Measurements from ENCODE around the gene SIK2. TPM values are rescaled to one million over a fixed set of nuclear protein-coding genes. Genes with fewer than 3 reads are reported as not detected.
"Not testable (repeated sequence)": the region's sequence is repeated elsewhere in the genome, so short reads cannot be mapped to it uniquely, and the experiment has no call there.

The SIK2 gene
- total RNA-seq, 1 donor from 2014 or later: 23.7 TPM

- DNase-seq (ENCODE audit: low spot score): no peak
- ATAC-seq: peak; percentile 84
Observed at GRCh38 chr11:111655924-111656323, 53.7 kb downstream of the SIK2 start.

DNA sequence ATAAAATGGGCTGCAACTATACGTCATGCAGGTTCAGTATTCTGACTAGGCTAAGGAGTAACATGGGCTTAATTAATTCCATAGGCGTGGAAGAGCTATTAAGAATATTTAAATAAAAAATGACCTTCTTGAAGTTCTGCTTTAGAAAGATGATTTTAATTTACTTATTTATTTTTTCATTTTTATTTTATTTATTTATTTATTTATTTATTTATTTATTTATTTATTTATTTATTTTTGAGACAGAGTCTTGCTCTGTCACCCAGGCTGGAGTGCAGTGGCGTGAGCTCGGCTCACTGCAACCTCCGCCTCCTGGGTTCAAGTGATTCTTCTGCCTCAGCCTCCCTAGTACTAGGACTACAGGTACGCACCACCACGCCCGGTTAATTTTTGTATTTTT is 55.7 kb downstream of the SIK2 start:
- ATAC-seq; DNase-seq (ENCODE audit: low spot score): not testable (repeated sequence)

DNA sequence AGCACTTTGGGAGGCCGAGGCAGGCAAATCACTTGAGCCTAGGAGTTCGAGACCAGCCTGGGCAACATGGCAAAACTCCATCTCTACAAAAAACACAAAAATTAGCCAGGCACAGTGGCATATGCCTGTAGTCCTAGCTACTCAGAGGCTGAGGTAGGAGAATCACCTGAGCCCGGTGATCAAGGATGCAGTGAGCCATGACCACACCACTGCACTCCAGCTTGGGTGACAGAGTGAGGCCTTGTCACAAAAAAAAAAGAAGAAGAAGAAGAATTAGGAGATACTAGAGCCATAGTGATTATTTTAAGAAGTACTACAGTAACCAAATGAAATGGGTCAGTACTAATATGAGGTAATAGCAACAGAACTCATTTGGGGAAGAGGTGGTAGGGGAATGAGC is 56.2 kb downstream of the SIK2 start:
- not testable (repeated sequence) for ATAC-seq; DNase-seq (ENCODE audit: low spot score)

DNA sequence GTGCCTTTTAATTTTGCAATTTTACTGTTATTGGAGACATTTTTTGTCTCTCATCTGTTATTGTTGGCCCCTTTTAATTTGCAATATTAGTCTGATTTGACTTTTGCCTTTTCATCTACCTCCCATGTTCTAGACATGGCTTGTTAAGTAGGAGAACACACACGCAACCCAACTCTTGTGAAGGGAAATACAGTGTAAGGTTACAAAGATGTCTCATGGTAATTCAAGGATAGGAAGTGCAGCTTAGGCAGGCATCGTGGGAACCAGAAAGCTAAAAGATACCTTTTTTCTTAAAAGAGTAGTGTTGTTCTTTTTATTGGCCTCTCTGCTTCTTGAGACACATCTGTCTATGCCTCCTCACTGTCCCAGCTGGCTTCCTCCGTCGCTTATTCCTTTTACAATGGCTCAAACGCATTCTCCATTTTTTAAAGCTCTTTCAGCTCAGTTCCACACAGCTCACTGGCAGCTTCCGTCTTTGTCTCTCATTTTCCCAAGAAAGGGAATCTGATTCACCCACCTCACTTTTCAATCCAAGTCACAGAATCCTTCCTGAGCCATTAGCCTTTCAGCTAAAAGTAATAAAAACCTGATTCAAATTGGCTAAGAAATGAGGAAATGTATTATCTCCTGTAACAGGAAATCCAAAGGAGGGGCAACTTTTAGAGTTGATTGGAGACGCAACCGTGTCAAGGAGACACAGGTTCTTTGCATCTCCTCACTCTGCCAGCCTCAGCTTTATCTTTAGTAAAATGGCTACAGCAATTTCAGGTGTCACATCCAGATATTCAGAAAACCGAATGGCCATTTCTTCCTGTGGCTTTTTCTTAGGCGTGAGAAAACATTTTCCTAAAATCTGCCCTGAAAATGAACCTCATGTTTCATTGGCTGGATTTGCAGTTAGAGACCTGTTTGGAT is 57.2 kb downstream of the SIK2 start:
- no peak for ATAC-seq
- DNase-seq (ENCODE audit: low spot score): no peak

GRCh38 chr11:111660822-111661221 is 58.6 kb downstream of the SIK2 start:
- no peak for ATAC-seq
- no peak for DNase-seq (ENCODE audit: low spot score)

DNA sequence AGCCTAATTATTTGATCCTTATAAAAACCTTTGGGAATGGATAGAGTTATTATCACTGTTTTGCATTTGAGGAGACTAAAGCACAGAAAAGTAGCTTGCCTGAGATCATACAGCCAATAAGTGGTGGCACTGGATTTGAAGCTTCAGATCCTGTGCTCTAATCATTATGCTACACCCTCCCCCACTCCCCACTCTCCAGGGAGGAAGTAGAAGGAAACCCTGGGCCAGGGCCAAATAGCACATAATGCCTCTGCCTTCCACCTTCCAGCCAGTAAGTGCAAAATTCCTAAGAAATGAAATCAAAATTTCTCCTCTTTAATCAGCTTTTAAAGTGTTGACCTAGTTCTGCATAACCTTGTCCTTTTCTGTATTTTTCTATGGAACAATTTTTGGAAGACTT is 61.6 kb downstream of the SIK2 start:
- DNase-seq (ENCODE audit: low spot score) (no peak), ATAC-seq (peak; percentile 58)

DNA sequence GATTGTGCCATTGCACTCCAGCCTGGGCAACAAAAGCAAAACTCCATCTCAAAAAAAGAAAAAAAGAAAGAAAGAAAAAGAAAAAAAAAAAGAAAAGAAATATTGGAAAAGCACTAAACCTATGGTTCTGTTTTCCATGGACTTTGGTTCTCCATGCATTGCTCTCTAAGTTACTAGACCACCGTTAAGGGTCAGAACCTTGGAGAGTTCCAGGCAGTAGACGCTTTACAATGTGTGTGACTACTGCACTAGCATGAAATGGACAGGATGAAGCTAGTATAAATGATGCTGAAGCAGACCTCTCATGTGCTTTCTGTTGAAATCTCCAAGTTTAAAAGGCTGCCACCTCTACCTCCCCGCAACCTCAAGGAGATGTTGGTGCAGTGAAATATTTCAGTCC is 63.5 kb downstream of the SIK2 start:
- ATAC-seq: peak; percentile 76
- no peak for DNase-seq (ENCODE audit: low spot score)

- DNase-seq (ENCODE audit: low spot score) (no peak), ATAC-seq (no peak)
Observed at GRCh38 chr11:111668980-111669379, 66.7 kb downstream of the SIK2 start.

DNA sequence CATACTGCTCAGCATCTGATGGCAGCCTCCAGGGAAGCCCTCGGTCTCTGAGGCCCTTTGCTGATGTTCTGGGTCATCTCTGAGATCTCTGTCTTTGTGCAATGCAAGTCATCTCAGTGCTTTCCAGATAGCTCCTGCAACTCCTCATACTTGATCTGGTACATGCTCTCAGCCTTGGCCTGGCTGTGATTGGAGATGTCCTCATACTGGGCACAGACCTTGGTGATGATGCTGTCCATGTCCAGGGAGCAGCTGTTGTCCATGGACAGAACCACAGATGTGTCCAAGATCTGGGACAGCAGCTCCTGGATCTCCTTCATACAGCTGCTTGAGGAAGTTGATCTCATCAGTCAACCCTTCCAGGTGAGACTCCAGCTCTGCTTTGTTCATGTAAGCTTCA is 69.1 kb downstream of the SIK2 start:
- ATAC-seq (peak; percentile 19), DNase-seq (ENCODE audit: low spot score) (no peak)

DNA sequence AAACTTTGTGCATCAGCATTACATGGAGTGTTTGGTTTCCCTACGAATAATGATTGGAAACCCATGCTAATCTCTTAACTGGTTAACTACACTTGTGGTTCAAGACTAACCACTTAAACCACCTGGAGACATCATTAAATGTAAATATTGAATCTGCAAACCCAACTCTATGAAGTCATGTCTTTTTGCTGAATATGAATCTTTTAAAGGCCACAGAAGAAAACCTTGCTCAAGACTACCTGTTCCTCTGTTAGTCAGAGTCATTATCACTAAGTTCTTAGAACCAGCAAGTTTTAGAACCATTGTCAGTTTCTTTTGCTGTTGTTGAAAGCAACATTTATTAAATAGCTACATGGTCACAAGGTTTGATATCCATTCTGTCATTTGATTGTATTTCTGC is 70.7 kb downstream of the SIK2 start:
- ATAC-seq: no peak

GRCh38 chr11:111674941-111675340 is 72.7 kb downstream of the SIK2 start:
- ATAC-seq: no peak
- DNase-seq (ENCODE audit: low spot score): no peak

More for the DNA sequence above, 70.7 kb downstream of the SIK2 start:
- no peak for DNase-seq (ENCODE audit: low spot score)

DNA sequence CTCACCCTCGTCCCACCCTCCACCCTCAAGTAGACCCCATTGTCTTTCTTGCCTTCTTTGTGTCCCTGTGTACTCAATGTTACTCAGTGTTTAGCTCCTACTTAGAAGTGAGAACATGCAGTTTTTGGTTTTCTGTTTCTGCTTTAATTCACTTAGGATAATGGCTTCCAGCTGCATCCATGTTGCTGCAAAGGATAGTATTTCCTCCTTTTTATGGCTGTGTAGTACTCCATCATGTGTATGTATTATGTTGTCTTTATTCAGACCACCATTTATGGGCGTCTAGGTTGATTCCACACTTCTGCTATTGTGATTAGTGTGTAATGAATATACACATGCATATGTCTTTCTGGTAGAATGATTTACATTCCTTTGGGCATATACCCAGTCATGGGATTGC is 73.6 kb downstream of the SIK2 start:
- no peak for DNase-seq (ENCODE audit: low spot score)
- no peak for ATAC-seq

DNA sequence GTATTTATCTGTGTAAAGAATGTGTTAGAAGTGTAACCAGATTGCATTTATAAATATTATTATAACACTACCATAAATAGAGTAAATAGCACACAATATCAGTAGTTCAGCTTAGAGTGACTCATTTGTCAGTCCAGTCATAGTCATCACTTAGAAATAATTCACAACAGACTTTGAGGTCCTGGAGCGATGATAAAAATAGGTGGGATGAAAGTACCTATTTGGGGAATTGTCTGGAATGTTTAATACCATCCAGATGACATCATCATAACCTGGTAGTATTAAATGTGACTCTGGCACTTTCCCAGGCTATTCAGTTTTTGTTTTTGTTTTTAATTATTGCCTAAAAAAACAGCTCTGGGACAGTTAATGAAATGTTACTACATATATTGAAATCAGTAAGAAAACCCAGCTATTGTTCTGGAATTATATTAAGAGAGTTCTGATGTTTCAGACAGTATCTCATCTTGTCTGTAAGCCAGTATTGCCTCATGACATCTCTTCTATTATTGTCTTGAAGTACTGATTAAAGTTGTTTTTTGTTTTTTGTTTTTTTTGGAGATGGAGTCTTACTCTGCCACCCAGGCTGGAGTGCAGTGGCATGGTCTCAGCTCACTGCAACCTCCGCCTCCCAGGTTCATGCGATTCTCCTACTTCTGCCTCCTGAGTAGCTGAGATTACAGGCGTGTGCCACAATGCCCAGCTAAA is 74.8 kb downstream of the SIK2 start:
- DNase-seq (ENCODE audit: low spot score): no peak
- no peak for ATAC-seq

GRCh38 chr11:111680486-111681175 is 78.4 kb downstream of the SIK2 start:
- DNase-seq (ENCODE audit: low spot score) (no peak), ATAC-seq (no peak)

DNA sequence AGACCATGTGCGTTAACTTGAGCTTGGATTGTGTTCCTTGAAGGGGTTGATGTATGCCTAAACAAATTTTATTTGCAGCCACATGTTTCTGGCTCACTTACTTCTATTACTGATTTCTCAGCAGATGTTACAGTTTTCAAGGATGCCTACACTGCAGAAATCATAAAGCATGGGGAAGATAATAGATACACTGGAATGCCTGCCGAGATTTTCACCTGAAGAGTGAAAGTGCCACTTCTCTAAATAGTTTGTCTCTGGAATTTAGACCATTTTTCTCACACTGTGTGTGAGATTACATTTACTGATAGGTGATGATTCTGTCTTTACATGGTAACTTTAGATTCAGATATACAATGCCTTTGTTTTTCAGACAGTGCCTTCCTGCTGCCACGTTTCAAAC is 81.6 kb downstream of the SIK2 start:
- DNase-seq (ENCODE audit: low spot score) (no peak), ATAC-seq (no peak)

DNA sequence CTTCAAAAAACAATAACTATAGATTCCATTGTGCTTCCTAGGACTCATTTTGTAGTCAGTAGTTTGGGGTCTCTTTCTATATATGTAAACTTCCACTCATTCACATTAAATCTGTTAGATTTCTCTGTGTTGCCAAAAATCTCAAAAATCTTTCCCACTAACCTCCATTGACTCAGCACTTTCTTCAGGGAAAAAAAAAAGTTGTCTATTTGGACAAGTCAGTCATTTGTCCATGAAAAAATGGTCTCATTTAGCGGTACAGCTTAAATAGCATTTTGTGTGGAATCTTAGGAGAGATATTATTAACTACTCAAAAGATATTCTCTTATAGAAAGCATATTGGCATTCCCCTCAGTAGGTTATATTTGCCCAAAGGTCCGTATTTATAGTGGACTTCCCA is 82.0 kb downstream of the SIK2 start:
- no peak for DNase-seq (ENCODE audit: low spot score)
- ATAC-seq: no peak

GRCh38 chr11:111688013-111688412 is 85.8 kb downstream of the SIK2 start:
- ATAC-seq (peak; percentile 88), DNase-seq (ENCODE audit: low spot score) (no peak)

- ATAC-seq (no peak), DNase-seq (ENCODE audit: low spot score) (no peak)
Observed at GRCh38 chr11:111691176-111691575, 88.9 kb downstream of the SIK2 start.

DNA sequence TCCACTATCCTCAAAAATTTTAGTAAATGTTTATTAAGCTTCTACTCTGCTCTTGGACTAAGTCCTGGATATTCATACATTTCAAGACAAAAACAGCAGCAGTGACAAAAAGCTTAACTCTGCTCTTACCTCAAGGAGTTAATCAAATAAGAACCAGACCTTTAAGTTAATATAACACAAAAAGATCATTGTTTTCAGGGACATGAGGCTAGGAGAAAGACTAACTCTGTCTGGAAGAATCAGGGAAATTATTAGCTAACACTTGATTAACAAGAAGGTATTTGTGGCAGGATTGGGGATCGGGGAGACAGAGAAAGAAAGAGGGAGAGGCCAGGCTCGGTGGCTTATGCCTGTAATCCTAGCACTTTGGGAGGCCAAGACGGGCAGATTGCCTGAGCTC is 89.5 kb downstream of the SIK2 start:
- no peak for DNase-seq (ENCODE audit: low spot score)
- ATAC-seq: no peak

GRCh38 chr11:111693224-111693937 is 91.1 kb downstream of the SIK2 start:
- DNase-seq (ENCODE audit: low spot score) (no peak), ATAC-seq (peak; percentile 34)

- no peak for DNase-seq (ENCODE audit: low spot score)
- ATAC-seq: no peak
Observed at GRCh38 chr11:111694851-111695250, 92.6 kb downstream of the SIK2 start.
